ENCODE measurements around the gene WDR53. TPM values are rescaled to one million over a fixed set of nuclear protein-coding genes. Genes with fewer than 3 reads are reported as not detected.
"Not testable (repeated sequence)": the region's sequence is repeated elsewhere in the genome, so short reads cannot be mapped to it uniquely, and the experiment has no call there.

Gene WDR53
- polyA plus RNA-seq, 1 donor (not counting 4 experiments of a cell fraction or from before 2014, with no cell fraction given) = 14.2 TPM

GRCh38 chr3:196572389-196572788 lies 4.0 kb upstream of the WDR53 start:
- DNase-seq (ENCODE audit: low read depth, low spot score) = no peak
- FAIRE-seq = no peak
- peaks cover 16% of the 10 kb centered on the region for H3K4me1 ChIP-seq (ENCODE audit: control insufficient read depth, extremely low read depth, insufficient read depth, low read length)
- H3K27me3 ChIP-seq (ENCODE audit: control insufficient read depth, extremely low read depth, insufficient read depth, low read length) = no peaks in the 10 kb centered on the region
- H2AFZ ChIP-seq (ENCODE audit: control insufficient read depth, low read length) = no peak overlapping the region
- H4K20me1 ChIP-seq (ENCODE audit: control insufficient read depth, extremely low read depth, insufficient read depth, low read length) = no peaks in the 10 kb centered on the region
- H3K4me3 ChIP-seq (ENCODE audit: control insufficient read depth in 2 of 3, extremely low read depth in 1 of 3, insufficient read depth in 2 of 3, low read depth in 1 of 3, low read length in 3 of 3) = no peak overlapping the region
- no peak overlapping the region for H3K27ac ChIP-seq (ENCODE audit: control insufficient read depth, insufficient read depth, low read length)
- TF ChIP-seq CTCF (optimal IDR thresholded peaks at IDR 0.05 in 1 of 3, IDR thresholded peaks at IDR 0.05 in 1 of 3, conservative IDR thresholded peaks at IDR 0.05 in 1 of 3; ENCODE audit: extremely low read depth in 1 of 3, insufficient read depth in 2 of 3, low read length in 3 of 3) (no peak), EZH2 (IDR thresholded peaks at IDR 0.05; ENCODE audit: low read length) (no peak)
- no peak overlapping the region for H3K9ac ChIP-seq (ENCODE audit: control insufficient read depth, extremely low read depth, insufficient read depth, low read length)
- dilution Hi-C loops (cut with MboI; ENCODE audit: extremely low pct_ligation_motif_present, low sequenced_read_pairs) = no loop called here
- no peaks in the 10 kb centered on the region for H3K9me3 ChIP-seq (ENCODE audit: control insufficient read depth, low read depth, low read length)
- peaks cover 79% of the 10 kb centered on the region for H3K79me2 ChIP-seq (ENCODE audit: control insufficient read depth, insufficient read depth, low read length)
- no peaks in the 10 kb centered on the region for H3K9me1 ChIP-seq (ENCODE audit: control insufficient read depth, extremely low read depth, insufficient read depth, low read length)
- H3K36me3 ChIP-seq (ENCODE audit: control insufficient read depth in 2 of 2, extremely low read depth in 1 of 2, insufficient read depth in 2 of 2, low read length in 2 of 2) = peaks cover 1 to 5% of the 10 kb centered on the region in 2 experiments
- peak overlapping the region; percentile 6 for H3K4me2 ChIP-seq (ENCODE audit: control insufficient read depth, extremely low read depth, insufficient read depth, low read depth, low read length)

- H3K79me2 ChIP-seq (ENCODE audit: control insufficient read depth, insufficient read depth, low read length) = peaks cover 74% of the 10 kb centered on the region
- H3K27me3 ChIP-seq (ENCODE audit: control insufficient read depth, extremely low read depth, insufficient read depth, low read length); dilution Hi-C loops (cut with MboI; ENCODE audit: extremely low pct_ligation_motif_present, low sequenced_read_pairs); H4K20me1 ChIP-seq (ENCODE audit: control insufficient read depth, extremely low read depth, insufficient read depth, low read length); DNase-seq (ENCODE audit: low read depth, low spot score); FAIRE-seq; H3K9me1 ChIP-seq (ENCODE audit: control insufficient read depth, extremely low read depth, insufficient read depth, low read length); H2AFZ ChIP-seq (ENCODE audit: control insufficient read depth, low read length); H3K36me3 ChIP-seq (ENCODE audit: control insufficient read depth in 2 of 2, extremely low read depth in 1 of 2, insufficient read depth in 2 of 2, low read length in 2 of 2); H3K9ac ChIP-seq (ENCODE audit: control insufficient read depth, extremely low read depth, insufficient read depth, low read length); H3K9me3 ChIP-seq (ENCODE audit: control insufficient read depth, low read depth, low read length): not testable (repeated sequence)
- H3K4me3 ChIP-seq (ENCODE audit: control insufficient read depth in 2 of 3, extremely low read depth in 1 of 3, insufficient read depth in 2 of 3, low read depth in 1 of 3, low read length in 3 of 3) = peak overlapping the region in 2 of 3 experiments; percentile 22 to 95
- peaks cover 21% of the 10 kb centered on the region for H3K4me1 ChIP-seq (ENCODE audit: control insufficient read depth, extremely low read depth, insufficient read depth, low read length)
- H3K4me2 ChIP-seq (ENCODE audit: control insufficient read depth, extremely low read depth, insufficient read depth, low read depth, low read length) = peak overlapping the region; percentile 92
- H3K27ac ChIP-seq (ENCODE audit: control insufficient read depth, insufficient read depth, low read length) = peak overlapping the region; percentile 20
Measured at GRCh38 chr3:196570332-196570731, 2.0 kb upstream of the WDR53 start.

- Histone ChIP-seq H3K4me1 (ENCODE audit: control insufficient read depth, extremely low read depth, insufficient read depth, low read length) (peaks cover 28% of the 10 kb centered on the region), H3K9me3 (ENCODE audit: control insufficient read depth, low read depth, low read length) (no peaks in the 10 kb centered on the region), H3K27me3 (ENCODE audit: control insufficient read depth, extremely low read depth, insufficient read depth, low read length) (no peaks in the 10 kb centered on the region), H4K20me1 (ENCODE audit: control insufficient read depth, extremely low read depth, insufficient read depth, low read length) (no peaks in the 10 kb centered on the region), H3K4me3 (ENCODE audit: control insufficient read depth in 2 of 3, extremely low read depth in 1 of 3, insufficient read depth in 2 of 3, low read depth in 1 of 3, low read length in 3 of 3) (peak overlapping the region; percentile 64 to 95 (median 93)), H3K9me1 (ENCODE audit: control insufficient read depth, extremely low read depth, insufficient read depth, low read length) (no peaks in the 10 kb centered on the region), H3K4me2 (ENCODE audit: control insufficient read depth, extremely low read depth, insufficient read depth, low read depth, low read length) (peak overlapping the region; percentile 92), H3K36me3 (ENCODE audit: control insufficient read depth in 2 of 2, extremely low read depth in 1 of 2, insufficient read depth in 2 of 2, low read length in 2 of 2) (peaks cover 2 to 5% of the 10 kb centered on the region in 2 experiments), H3K9ac (ENCODE audit: control insufficient read depth, extremely low read depth, insufficient read depth, low read length) (peak overlapping the region; percentile 90), H3K79me2 (ENCODE audit: control insufficient read depth, insufficient read depth, low read length) (peaks cover 64% of the 10 kb centered on the region), H2AFZ (ENCODE audit: control insufficient read depth, low read length) (peak overlapping the region; percentile 65), H3K27ac (ENCODE audit: control insufficient read depth, insufficient read depth, low read length) (peak overlapping the region; percentile 83)
- TF ChIP-seq EZH2 (IDR thresholded peaks at IDR 0.05; ENCODE audit: low read length) (no peak), CTCF (optimal IDR thresholded peaks at IDR 0.05 in 1 of 3, IDR thresholded peaks at IDR 0.05 in 1 of 3, conservative IDR thresholded peaks at IDR 0.05 in 1 of 3; ENCODE audit: extremely low read depth in 1 of 3, insufficient read depth in 2 of 3, low read length in 3 of 3) (peak in 1 of 3 experiments; percentile 10)
- DNase-seq (ENCODE audit: low read depth, low spot score) (no peak), FAIRE-seq (no peak)
- dilution Hi-C loops (cut with MboI; ENCODE audit: extremely low pct_ligation_motif_present, low sequenced_read_pairs) = no loop called here
Measured at GRCh38 chr3:196569003-196569516, 706 bp upstream of the WDR53 start.

Measured in keratinocyte (primary cell).